T47D (cell line): ENCODE measurements around the gene NOCT.
"Not testable (repeated sequence)": the region's sequence is repeated elsewhere in the genome, so short reads cannot be mapped to it uniquely, and the experiment has no call there.

Experiments used
- DNase-seq, 2 experiments: peaks; one replicate each; pipeline versions ENCODE4 v3.0.0 to v3.0.0-alpha.2; 2011 to 2012; ENCODE audit warnings: low read depth in 1 of 2, low spot score in 1 of 2
- JUND ChIP-seq: IDR thresholded peaks from 2 replicates; pipeline ENCODE4 v1.6.1; 2012; ENCODE audit warnings: low read depth
- in situ Hi-C: cut with HindIII; loops from 2 replicates; pipeline ENCODE4 v1.10.0; 2016; ENCODE audit warnings: low sequenced_read_pairs, low pct_unique_long_range_greater_than_20kb

The NOCT gene

DNA sequence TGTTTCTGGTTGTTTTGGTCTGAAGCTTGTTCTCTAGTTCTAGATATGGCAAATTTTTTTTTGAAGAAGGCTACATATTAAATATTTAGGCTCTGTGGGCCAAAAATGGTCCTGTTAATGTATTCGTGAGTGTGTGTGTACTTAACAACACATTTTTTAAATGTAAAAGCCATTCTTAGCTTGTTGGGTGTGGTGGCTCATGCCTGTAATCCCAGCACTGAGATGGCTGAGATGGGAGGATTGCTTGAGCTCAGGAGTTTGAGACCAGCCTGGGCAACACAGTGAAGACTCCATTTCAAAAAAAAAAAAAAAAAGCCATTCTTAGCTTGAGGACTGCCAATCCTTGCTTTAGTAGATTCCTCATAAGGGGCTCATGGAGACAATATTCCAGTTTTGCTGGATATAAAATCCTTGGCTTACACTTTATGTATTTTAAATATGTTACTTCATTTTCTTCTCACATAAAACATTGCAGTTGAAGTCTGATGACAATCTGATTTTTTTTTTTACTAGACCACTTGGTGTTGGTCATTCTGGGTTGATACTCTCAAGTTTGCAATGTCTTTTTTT is 23.4 kb downstream of the NOCT start:
- no peak for TF ChIP-seq JUND
- DNase-seq, result no peak
- in situ Hi-C loops, result no loop called here

GRCh38 chr4:139042981-139043460 is 27.4 kb downstream of the NOCT start:
- TF ChIP-seq JUND, result no peak
- no peak for DNase-seq
- in situ Hi-C loops, result no loop called here

GRCh38 chr4:139044291-139044690 is 28.7 kb downstream of the NOCT start:
- in situ Hi-C loops, result no loop called here
- no peak for DNase-seq
- no peak for TF ChIP-seq JUND

GRCh38 chr4:139048026-139048425 is 32.4 kb downstream of the NOCT start:
- no peak for TF ChIP-seq JUND
- DNase-seq, result no peak
- in situ Hi-C loops, result no loop called here

- in situ Hi-C loops, result no loop called here
- TF ChIP-seq JUND, result no peak
- no peak for DNase-seq
These were observed 34.9 kb downstream of the NOCT start for GRCh38 chr4:139050446-139050845.

- DNase-seq, result no peak
- in situ Hi-C loops, result no loop called here
- TF ChIP-seq JUND, result no peak
These were observed 38.3 kb downstream of the NOCT start for GRCh38 chr4:139053909-139054308.

GRCh38 chr4:139054791-139055505 is 39.4 kb downstream of the NOCT start:
- DNase-seq, result no peak
- in situ Hi-C loops, result no loop called here
- no peak for TF ChIP-seq JUND

GRCh38 chr4:139059026-139059425 is 43.4 kb downstream of the NOCT start:
- DNase-seq, in situ Hi-C loops: not testable (repeated sequence)

- no peak for DNase-seq
- in situ Hi-C loops, result no loop called here
- no peak for TF ChIP-seq JUND
These were observed 45.0 kb downstream of the NOCT start for GRCh38 chr4:139060591-139060990.

DNA sequence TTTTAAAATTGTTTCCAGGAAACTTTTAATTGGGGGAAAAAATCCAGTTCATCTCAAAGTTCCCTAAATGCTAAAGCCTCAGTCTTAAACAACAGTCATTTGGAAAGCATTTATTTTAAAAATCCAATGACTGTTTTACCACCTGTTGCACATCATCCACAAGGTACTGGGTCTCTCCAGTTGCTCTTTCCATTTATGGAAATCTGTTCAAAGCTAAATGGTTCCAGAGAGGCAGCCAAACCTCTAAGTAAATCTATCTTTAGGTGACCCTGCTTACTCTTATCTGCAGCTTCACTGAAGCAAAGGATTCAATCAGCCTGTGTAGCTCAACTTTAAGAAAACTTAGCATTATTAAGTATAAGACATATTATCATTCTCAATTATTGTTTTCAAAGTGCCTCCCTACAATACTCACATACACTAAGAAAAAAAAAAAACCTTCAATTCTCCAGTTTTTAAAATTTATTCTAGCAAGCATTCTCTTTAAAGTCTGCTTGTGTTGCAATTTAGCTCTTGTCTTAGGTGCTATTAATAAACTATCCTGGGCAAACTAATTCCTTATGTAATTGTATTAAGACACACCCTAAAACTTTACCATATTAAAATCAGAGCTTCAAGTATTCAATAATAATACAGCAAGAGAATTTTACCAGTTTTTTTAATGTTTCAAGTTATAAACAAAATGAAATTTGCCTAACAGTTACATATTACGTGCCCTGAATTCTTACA is 60.6 kb downstream of the NOCT start:
- in situ Hi-C loops, result no loop called here
- no peak for TF ChIP-seq JUND
- DNase-seq, result no peak

- no peak for DNase-seq
- no peak for TF ChIP-seq JUND
- in situ Hi-C loops, result no loop called here
These were observed 62.2 kb downstream of the NOCT start for GRCh38 chr4:139077567-139078355.

GRCh38 chr4:139078926-139079325 is 63.3 kb downstream of the NOCT start:
- no peak for TF ChIP-seq JUND
- in situ Hi-C loops, result no loop called here
- no peak for DNase-seq
